ENCODE results near the gene ZNF331. TPM values are rescaled to one million over a fixed set of nuclear protein-coding genes. Genes with fewer than 3 reads are reported as not detected.
"Not testable (repeated sequence)": the region's sequence is repeated elsewhere in the genome, so short reads cannot be mapped to it uniquely, and the experiment has no call there.

Gene ZNF331
- total and polyA plus RNA-seq, 2 experiments from 2014 or later: 11.0 to 22.1 TPM

DNA sequence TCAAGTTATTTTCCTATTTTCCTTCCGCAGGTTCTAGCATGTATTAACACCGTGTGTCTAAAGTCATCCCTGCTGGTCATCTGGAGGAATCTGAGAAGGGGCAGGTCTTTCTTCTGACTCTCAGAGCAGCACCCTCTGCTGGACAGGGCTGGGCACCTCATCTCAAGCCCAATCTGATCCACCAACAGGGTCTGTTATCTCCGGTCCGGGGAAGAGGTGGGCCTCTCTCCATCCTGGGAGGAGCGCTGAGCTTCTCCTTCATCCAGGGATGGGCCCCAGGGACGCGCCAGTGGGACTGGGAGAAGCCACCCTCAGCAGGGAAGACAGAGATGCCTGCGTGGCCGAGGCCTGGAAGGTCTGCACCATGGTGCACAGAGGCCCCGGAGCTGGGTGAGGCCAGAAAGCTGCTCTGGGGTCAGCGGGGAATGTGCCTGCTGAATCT, 26.0 kb upstream of the ZNF331 start:
- TF ChIP-seq, protein P1, sequence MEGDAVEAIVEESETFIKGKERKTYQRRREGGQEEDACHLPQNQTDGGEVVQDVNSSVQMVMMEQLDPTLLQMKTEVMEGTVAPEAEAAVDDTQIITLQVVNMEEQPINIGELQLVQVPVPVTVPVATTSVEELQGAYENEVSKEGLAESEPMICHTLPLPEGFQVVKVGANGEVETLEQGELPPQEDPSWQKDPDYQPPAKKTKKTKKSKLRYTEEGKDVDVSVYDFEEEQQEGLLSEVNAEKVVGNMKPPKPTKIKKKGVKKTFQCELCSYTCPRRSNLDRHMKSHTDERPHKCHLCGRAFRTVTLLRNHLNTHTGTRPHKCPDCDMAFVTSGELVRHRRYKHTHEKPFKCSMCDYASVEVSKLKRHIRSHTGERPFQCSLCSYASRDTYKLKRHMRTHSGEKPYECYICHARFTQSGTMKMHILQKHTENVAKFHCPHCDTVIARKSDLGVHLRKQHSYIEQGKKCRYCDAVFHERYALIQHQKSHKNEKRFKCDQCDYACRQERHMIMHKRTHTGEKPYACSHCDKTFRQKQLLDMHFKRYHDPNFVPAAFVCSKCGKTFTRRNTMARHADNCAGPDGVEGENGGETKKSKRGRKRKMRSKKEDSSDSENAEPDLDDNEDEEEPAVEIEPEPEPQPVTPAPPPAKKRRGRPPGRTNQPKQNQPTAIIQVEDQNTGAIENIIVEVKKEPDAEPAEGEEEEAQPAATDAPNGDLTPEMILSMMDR (IDR thresholded peaks at IDR 0.05; ENCODE audit: low read depth, low read length): peak; percentile 72
- no peak overlapping the region for H3K4me3 ChIP-seq
- DNase-seq (ENCODE audit: low read depth in 1 of 2, low spot score in 1 of 2): peak; percentile 69 to 80
- no peaks in the 10 kb centered on the region for H3K9me3 ChIP-seq (ENCODE audit: low read depth)
- H3K4me1 ChIP-seq (ENCODE audit: low read depth): no peaks in the 10 kb centered on the region
- H3K27me3 ChIP-seq: no peaks in the 10 kb centered on the region
- H3K27ac ChIP-seq: no peak overlapping the region
- no peaks in the 10 kb centered on the region for H3K36me3 ChIP-seq

DNA sequence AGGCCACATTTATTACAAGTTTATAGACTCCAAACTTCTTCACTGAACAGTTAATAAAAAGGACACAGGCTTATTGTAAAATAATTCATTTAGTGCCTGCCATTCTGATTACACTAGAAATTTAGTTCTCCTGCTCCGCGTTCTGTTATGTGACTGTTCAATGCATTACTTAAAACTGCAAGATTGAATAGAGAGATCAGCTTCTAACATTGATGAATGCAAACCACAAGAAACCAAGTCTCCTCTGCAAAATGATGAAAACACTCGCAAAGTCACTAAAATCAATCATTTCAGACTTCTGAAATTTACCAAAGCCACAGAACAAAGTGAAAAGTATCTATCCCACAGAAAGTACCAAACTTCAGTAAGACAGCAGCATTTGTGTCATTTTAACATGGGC, 22.9 kb upstream of the ZNF331 start:
- not testable (repeated sequence) for H3K4me1 ChIP-seq (ENCODE audit: low read depth); DNase-seq (ENCODE audit: low read depth in 1 of 2, low spot score in 1 of 2); H3K36me3 ChIP-seq; H3K4me3 ChIP-seq; H3K27ac ChIP-seq; H3K27me3 ChIP-seq; H3K9me3 ChIP-seq (ENCODE audit: low read depth)

DNA sequence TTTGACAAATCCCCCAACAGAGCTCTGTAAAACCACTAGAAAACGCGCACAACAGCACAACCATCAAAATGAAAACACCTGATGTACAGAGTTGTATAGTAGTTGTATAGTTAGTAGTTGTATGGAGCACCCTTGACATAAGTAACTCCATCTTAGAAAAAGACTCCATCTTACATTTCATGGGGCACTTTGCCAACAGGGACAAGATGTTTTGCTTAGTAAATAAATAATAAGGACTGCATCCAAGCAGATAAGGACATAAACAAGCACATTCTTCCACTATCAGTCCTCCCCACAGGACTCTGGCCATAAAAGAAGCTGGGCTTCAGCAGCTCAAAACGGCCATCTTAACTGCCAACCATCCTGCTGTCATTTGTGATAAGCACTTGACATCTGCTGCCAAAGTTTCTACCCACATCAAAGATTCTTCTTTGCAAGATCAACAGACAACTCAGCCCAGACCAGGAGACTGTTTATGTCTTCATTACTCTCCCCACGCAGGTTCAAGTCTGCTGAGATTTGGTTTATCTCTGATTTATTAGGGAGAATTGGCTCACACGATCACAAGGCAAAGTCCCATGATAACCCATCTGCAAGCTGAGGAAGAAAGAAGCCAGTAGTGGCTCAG, 20.7 kb upstream of the ZNF331 start:
- no peak for DNase-seq (ENCODE audit: low read depth in 1 of 2, low spot score in 1 of 2)
- no peaks in the 10 kb centered on the region for H3K27me3 ChIP-seq
- H3K4me3 ChIP-seq: no peak overlapping the region
- H3K36me3 ChIP-seq: no peaks in the 10 kb centered on the region
- no peak overlapping the region for H3K27ac ChIP-seq
- no peaks in the 10 kb centered on the region for H3K4me1 ChIP-seq (ENCODE audit: low read depth)
- TF ChIP-seq, protein P1 (IDR thresholded peaks at IDR 0.05; ENCODE audit: low read depth, low read length): no peak
- no peaks in the 10 kb centered on the region for H3K9me3 ChIP-seq (ENCODE audit: low read depth)

DNA sequence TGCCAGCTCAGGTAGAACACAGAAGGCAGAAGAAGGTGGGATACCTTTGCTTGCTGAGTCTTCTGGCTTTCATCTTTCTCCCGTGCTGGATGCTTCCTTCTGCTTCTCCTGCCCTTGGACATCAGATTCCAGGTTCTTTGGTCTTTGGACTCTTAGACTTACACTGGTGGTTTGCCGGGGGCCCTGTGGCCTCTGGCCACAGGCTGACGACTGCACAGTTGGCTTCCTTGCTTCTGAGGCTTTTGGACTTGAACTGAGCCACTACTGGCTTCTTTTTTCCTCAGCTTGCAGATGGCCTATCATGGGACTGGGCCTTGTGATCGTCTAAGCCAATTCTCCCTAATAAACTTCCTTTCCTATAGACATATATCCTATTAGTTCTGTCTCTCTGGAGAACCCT, 19.8 kb upstream of the ZNF331 start:
- no peak for DNase-seq (ENCODE audit: low read depth in 1 of 2, low spot score in 1 of 2)
- Histone ChIP-seq H3K27me3 (no peaks in the 10 kb centered on the region), H3K4me3 (no peak overlapping the region), H3K4me1 (ENCODE audit: low read depth) (no peaks in the 10 kb centered on the region), H3K36me3 (no peaks in the 10 kb centered on the region), H3K27ac (no peak overlapping the region), H3K9me3 (ENCODE audit: low read depth) (no peaks in the 10 kb centered on the region)
- TF ChIP-seq, protein P1 (IDR thresholded peaks at IDR 0.05; ENCODE audit: low read depth, low read length): no peak

DNA sequence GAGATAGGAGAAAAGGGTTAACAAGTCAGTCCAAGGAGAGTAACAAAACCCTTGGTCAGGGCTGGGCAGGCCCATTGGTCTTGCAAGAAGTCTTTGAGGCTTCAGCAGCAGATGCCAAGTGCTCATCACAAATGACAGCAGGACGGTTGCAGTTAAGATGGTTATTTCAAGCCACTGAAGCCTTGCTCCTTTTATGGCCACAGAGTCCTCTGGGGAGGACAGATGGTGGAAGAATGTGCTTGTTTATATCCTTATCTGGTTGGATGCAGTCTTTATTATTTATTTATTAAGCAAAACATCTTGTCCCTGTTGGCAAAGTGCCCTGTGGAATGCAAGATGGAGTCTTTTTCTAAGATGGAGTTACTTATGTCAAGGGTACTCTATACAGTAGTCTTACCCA, 19.2 kb upstream of the ZNF331 start:
- no peaks in the 10 kb centered on the region for H3K27me3 ChIP-seq
- no peaks in the 10 kb centered on the region for H3K4me1 ChIP-seq (ENCODE audit: low read depth)
- no peak for DNase-seq (ENCODE audit: low read depth in 1 of 2, low spot score in 1 of 2)
- no peak overlapping the region for H3K27ac ChIP-seq
- no peaks in the 10 kb centered on the region for H3K36me3 ChIP-seq
- TF ChIP-seq, protein P1 (IDR thresholded peaks at IDR 0.05; ENCODE audit: low read depth, low read length): no peak
- H3K9me3 ChIP-seq (ENCODE audit: low read depth): no peaks in the 10 kb centered on the region
- no peak overlapping the region for H3K4me3 ChIP-seq

DNA sequence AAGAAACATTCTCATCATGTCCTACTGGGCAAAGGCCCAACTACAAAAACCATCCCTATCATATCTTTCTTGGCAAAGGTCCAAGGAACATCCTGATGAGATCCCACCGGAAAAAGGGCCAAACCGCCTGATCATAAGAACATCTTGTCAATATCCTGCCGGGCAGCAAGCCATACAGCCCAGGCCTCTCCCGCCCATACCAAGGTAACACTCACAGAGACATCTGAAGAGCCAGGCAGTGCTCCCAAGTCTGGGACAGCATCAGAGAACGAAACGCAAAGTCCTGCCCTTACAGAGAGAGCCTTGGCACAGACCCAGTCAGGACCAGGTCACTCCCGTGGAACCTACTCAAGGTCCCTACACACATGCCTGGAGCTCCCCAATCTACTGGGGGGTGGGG, 18.5 kb upstream of the ZNF331 start:
- no peak overlapping the region for H3K27ac ChIP-seq
- TF ChIP-seq, protein P1 (IDR thresholded peaks at IDR 0.05; ENCODE audit: low read depth, low read length): no peak
- H3K36me3 ChIP-seq: no peaks in the 10 kb centered on the region
- no peaks in the 10 kb centered on the region for H3K4me1 ChIP-seq (ENCODE audit: low read depth)
- no peaks in the 10 kb centered on the region for H3K9me3 ChIP-seq (ENCODE audit: low read depth)
- no peak overlapping the region for H3K4me3 ChIP-seq
- no peak for DNase-seq (ENCODE audit: low read depth in 1 of 2, low spot score in 1 of 2)
- H3K27me3 ChIP-seq: no peaks in the 10 kb centered on the region
